HEK293 (cell line): ENCODE data around the gene PCSK5.

ENCODE experiments used
- CTCF ChIA-PET: fragments of 350-600 bp; formaldehyde crosslinking; extraction: SDS; loops from one replicate; lab custom pipeline; 2021; ENCODE audit warnings: antibody characterized with exemption; lab: Yijun Ruan, JAX
- POLR2A ChIA-PET: fragments of 300-600 bp; formaldehyde crosslinking; extraction: SDS; loops from one replicate; lab custom pipeline; 2020; ENCODE audit warnings: antibody characterized with exemption, inconsistent platforms; lab: Yijun Ruan, JAX
- H3K27ac ChIP-seq: fragments of 200-500 bp; sonication (Bioruptor generic); 2 replicates; pipeline ENCODE4 v1.5.1; 2014; ENCODE audit warnings: low read depth, low read length, control low read depth, inconsistent platforms; ENCODE audit errors: extremely low read depth
- H3K36me3 ChIP-seq, 2 experiments: fragments of 200-500 bp in 1 of 2; sonication (Bioruptor generic) in 1 of 2; 1 replicate in 1 of 2; 2 replicates in 1 of 2; pipeline ENCODE4 v1.5.1; 2014 to 2017; ENCODE audit warnings: inconsistent platforms in 2 of 2, low read length in 2 of 2; ENCODE audit not compliant: control insufficient read depth in 2 of 2, insufficient read depth in 1 of 2
- H3K4me1 ChIP-seq: fragments of 200-500 bp; sonication (Bioruptor generic); 2 replicates; pipeline ENCODE4 v1.5.1; 2014; ENCODE audit warnings: mild to moderate bottlenecking, low read length, inconsistent platforms; ENCODE audit not compliant: control insufficient read depth, insufficient read depth
- H3K4me3 ChIP-seq: 2 replicates; pipeline ENCODE4 v1.5.1; 2011; ENCODE audit warnings: low read depth, mild to moderate bottlenecking, control low read depth, low read length, moderate library complexity
- H3K9me3 ChIP-seq: fragments of 200-500 bp; sonication (Bioruptor generic); 2 replicates; pipeline ENCODE4 v1.5.1; 2014; ENCODE audit warnings: low read depth, low read length, inconsistent platforms; ENCODE audit not compliant: control insufficient read depth, insufficient read depth
- GLI2 ChIP-seq: fragments of 450-650 bp; formaldehyde crosslinking; IDR thresholded peaks from 2 replicates; pipeline ENCODE4; 2017; ENCODE audit warnings: missing biosample characterization, missing genetic modification characterization, low read depth, borderline replicate concordance
- KLF10 ChIP-seq: fragments of 450-650 bp; IDR thresholded peaks from 2 replicates; pipeline ENCODE4 v1.5.1; 2018; ENCODE audit warnings: missing biosample characterization, mild to moderate bottlenecking, missing genetic modification characterization
- SCRT1 ChIP-seq: fragments of 450-650 bp; formaldehyde crosslinking; IDR thresholded peaks from 2 replicates; pipeline ENCODE4 v1.5.1; 2016; ENCODE audit warnings: missing biosample characterization, missing genetic modification characterization, borderline replicate concordance
- ZBTB17 ChIP-seq: fragments of 450-650 bp; formaldehyde crosslinking; IDR thresholded peaks from 2 replicates; pipeline ENCODE4 v1.5.1; 2016; ENCODE audit warnings: missing biosample characterization, missing genetic modification characterization
- ZNF114 ChIP-seq: fragments of 450-650 bp; formaldehyde crosslinking; IDR thresholded peaks from 2 replicates; pipeline ENCODE4 v1.5.0; 2017; ENCODE audit warnings: missing biosample characterization, missing genetic modification characterization
- ZNF155 ChIP-seq: fragments of 450-650 bp; formaldehyde crosslinking; IDR thresholded peaks from 2 replicates; pipeline ENCODE4 v1.5.1; 2016; ENCODE audit warnings: missing biosample characterization, missing genetic modification characterization
- ZNF174 ChIP-seq: fragments of 450-650 bp; formaldehyde crosslinking; IDR thresholded peaks from 2 replicates; pipeline ENCODE4 v1.5.0; 2017; ENCODE audit warnings: missing biosample characterization, mild to moderate bottlenecking, missing genetic modification characterization
- ZNF184 ChIP-seq: fragments of 450-650 bp; IDR thresholded peaks from 2 replicates; pipeline ENCODE4 v1.5.1; 2018; ENCODE audit warnings: missing biosample characterization, mild to moderate bottlenecking, missing genetic modification characterization
- ZNF211 ChIP-seq: fragments of 450-650 bp; formaldehyde crosslinking; IDR thresholded peaks from 2 replicates; pipeline ENCODE4 v1.5.1; 2016; ENCODE audit warnings: low read depth, missing biosample characterization, missing genetic modification characterization
- ZNF214 ChIP-seq: fragments of 450-650 bp; formaldehyde crosslinking; IDR thresholded peaks from 2 replicates; pipeline ENCODE4 v1.5.1; 2017; ENCODE audit warnings: missing biosample characterization, mild to moderate bottlenecking, missing genetic modification characterization, borderline replicate concordance
- ZNF221 ChIP-seq: fragments of 450-650 bp; formaldehyde crosslinking; IDR thresholded peaks from 2 replicates; pipeline ENCODE4 v1.5.1; 2017; ENCODE audit warnings: missing biosample characterization, missing genetic modification characterization, borderline replicate concordance
- ZNF266 ChIP-seq: fragments of 450-650 bp; formaldehyde crosslinking; IDR thresholded peaks from 2 replicates; pipeline ENCODE4 v1.5.1; 2016; ENCODE audit warnings: missing biosample characterization, missing genetic modification characterization, low read depth
- ZNF302 ChIP-seq: fragments of 450-650 bp; formaldehyde crosslinking; IDR thresholded peaks from 2 replicates; pipeline ENCODE4 v1.5.1; 2016; ENCODE audit warnings: missing biosample characterization, missing genetic modification characterization, low read depth
- ZNF391 ChIP-seq: fragments of 450-650 bp; formaldehyde crosslinking; IDR thresholded peaks from 2 replicates; pipeline ENCODE4 v1.5.1; 2016; ENCODE audit warnings: low read depth, missing biosample characterization, missing genetic modification characterization, borderline replicate concordance
- ZNF426 ChIP-seq: fragments of 450-650 bp; formaldehyde crosslinking; IDR thresholded peaks from 2 replicates; pipeline ENCODE4 v1.5.1; 2017; ENCODE audit warnings: missing biosample characterization, missing genetic modification characterization, mild to moderate bottlenecking, inconsistent platforms, moderate library complexity
- ZNF433 ChIP-seq: fragments of 450-650 bp; formaldehyde crosslinking; IDR thresholded peaks from 2 replicates; pipeline ENCODE4 v1.5.1; 2016; ENCODE audit warnings: missing biosample characterization, missing genetic modification characterization, low read depth
- ZNF548 ChIP-seq: fragments of 450-650 bp; formaldehyde crosslinking; IDR thresholded peaks from 2 replicates; pipeline ENCODE4 v1.5.1; 2016; ENCODE audit warnings: missing biosample characterization, missing genetic modification characterization
- ZNF549 ChIP-seq: fragments of 450-650 bp; IDR thresholded peaks from 2 replicates; pipeline ENCODE4 v1.5.1; 2018; ENCODE audit warnings: missing biosample characterization, missing genetic modification characterization, mild to moderate bottlenecking, inconsistent platforms, moderate library complexity
- ZNF558 ChIP-seq: fragments of 450-650 bp; formaldehyde crosslinking; IDR thresholded peaks from 2 replicates; pipeline ENCODE4 v1.5.1; 2016; ENCODE audit warnings: missing biosample characterization, missing genetic modification characterization
- ZNF596 ChIP-seq: fragments of 450-650 bp; IDR thresholded peaks from 2 replicates; pipeline ENCODE4 v1.5.0; 2018; ENCODE audit warnings: missing biosample characterization, mild to moderate bottlenecking, missing genetic modification characterization, moderate library complexity
- ZNF626 ChIP-seq: fragments of 450-650 bp; sonication (Bioruptor Pico); formaldehyde crosslinking; IDR thresholded peaks from 2 replicates; pipeline ENCODE4 v1.5.1; 2018; ENCODE audit warnings: missing biosample characterization, missing genetic modification characterization, inconsistent platforms
- ZNF776 ChIP-seq: fragments of 450-650 bp; formaldehyde crosslinking; IDR thresholded peaks from 2 replicates; pipeline ENCODE4 v1.5.0; 2017; ENCODE audit warnings: missing biosample characterization, missing genetic modification characterization, borderline replicate concordance
- ZNF785 ChIP-seq: fragments of 450-650 bp; formaldehyde crosslinking; IDR thresholded peaks from 2 replicates; pipeline ENCODE4 v1.5.1; 2016; ENCODE audit warnings: missing biosample characterization, missing genetic modification characterization
- ZNF830 ChIP-seq: fragments of 450-650 bp; IDR thresholded peaks from 2 replicates; pipeline ENCODE4 v1.5.0; 2018; ENCODE audit warnings: missing biosample characterization, missing genetic modification characterization, low read depth, mild to moderate bottlenecking, moderate library complexity
- TF ChIP-seq, protein P1 (sequence below): fragments of 450-650 bp; formaldehyde crosslinking; IDR thresholded peaks from 2 replicates; pipeline ENCODE4 v1.5.1; 2016; ENCODE audit warnings: missing biosample characterization, missing genetic modification characterization, borderline replicate concordance

PCSK5 gene

DNA sequence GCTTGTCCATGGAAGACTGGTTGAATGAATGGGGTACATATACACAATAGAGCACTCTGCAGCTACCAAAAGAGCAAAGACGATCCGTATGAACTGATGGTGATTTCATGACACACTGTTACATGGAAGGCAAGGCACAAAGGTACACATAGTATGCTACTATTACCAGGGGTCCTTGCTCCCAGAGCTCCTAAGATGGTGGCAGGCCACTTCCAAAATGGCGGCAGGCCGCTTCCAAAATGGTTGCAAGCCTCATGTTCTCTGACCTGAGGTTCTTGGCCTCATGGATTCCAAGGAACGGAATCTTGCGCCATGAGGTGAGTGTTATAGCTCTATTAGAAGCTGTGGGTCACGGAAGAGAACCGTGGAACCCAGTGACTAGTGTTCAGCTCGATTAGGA is 356.2 kb downstream of the PCSK5 start:
- no peaks in the 10 kb centered on the region for H3K4me1 ChIP-seq
- CTCF ChIA-PET: no interaction called here
- H3K27ac ChIP-seq: no peak overlapping the region
- H3K9me3 ChIP-seq: no peaks in the 10 kb centered on the region
- TF ChIP-seq ZNF558 (tag by site-specific recombination) (no peak), ZNF266 (no peak), ZNF214 (tag by site-specific recombination) (no peak), ZNF302 (tag by site-specific recombination) (no peak), ZNF785 (tag by site-specific recombination) (no peak)
- TF ChIP-seq, protein P1, sequence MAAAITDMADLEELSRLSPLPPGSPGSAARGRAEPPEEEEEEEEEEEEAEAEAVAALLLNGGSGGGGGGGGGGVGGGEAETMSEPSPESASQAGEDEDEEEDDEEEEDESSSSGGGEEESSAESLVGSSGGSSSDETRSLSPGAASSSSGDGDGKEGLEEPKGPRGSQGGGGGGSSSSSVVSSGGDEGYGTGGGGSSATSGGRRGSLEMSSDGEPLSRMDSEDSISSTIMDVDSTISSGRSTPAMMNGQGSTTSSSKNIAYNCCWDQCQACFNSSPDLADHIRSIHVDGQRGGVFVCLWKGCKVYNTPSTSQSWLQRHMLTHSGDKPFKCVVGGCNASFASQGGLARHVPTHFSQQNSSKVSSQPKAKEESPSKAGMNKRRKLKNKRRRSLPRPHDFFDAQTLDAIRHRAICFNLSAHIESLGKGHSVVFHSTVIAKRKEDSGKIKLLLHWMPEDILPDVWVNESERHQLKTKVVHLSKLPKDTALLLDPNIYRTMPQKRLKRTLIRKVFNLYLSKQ: no peak
- no peaks in the 10 kb centered on the region for H3K36me3 ChIP-seq
- H3K4me3 ChIP-seq: no peak overlapping the region
- POLR2A ChIA-PET: no interaction called here

DNA sequence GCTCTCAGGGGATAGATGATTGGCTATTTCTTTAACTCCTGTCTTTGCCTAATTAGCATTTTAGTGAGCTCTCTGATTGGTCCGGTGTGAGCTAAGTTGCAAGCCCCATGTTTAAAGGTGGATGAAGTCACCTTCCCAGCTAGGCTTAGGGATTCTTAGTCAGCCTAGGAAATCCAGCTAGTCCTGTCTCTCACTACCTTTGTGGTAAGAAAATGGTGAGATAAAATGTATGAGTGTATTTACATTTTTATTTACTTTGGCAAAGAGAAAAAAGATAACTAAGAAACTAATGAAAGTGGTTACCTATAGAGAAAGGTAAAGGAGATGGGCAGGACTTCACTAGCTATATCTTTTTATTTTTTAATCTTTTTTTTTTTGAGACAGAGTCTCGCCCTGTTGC is 357.0 kb downstream of the PCSK5 start:
- ChIA-PET POLR2A (interaction anchor here (0.7 kb wide), 1 partner anchor 1216 kb away, joined by 3 read pairs; no protein-coding TSS in a partner anchor), CTCF (no interaction called here)
- no peak for TF ChIP-seq GLI2 (tag by site-specific recombination)
- no peak for TF ChIP-seq ZNF776
- no peak for TF ChIP-seq ZNF596 (tag by site-specific recombination)
- TF ChIP-seq ZBTB17 (tag by site-specific recombination): no peak
- no peak for TF ChIP-seq ZNF830 (tag by site-specific recombination)
- no peak for TF ChIP-seq ZNF174 (tag by site-specific recombination)
- Histone ChIP-seq H3K36me3 (no peaks in the 10 kb centered on the region), H3K4me3 (no peak overlapping the region), H3K4me1 (no peaks in the 10 kb centered on the region), H3K9me3 (no peaks in the 10 kb centered on the region), H3K27ac (no peak overlapping the region)

DNA sequence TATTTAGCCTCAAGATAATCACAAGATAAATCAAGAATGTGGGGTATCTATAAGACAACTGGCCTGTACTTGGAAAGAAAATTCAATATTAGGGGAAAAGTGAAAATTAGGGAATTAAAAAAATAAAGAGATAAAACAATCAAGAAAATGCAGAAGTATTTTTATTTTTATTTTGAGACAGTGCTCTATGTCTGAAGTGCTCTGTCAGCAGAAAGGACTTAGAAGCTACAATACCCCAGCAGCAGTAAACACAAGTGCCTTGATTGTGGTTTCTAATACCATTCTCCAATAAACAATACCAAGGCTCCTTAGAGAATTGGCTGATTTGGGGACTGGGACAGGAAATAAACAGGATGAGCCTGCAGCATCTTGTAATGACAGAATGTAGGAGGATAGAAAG is 358.8 kb downstream of the PCSK5 start:
- no peak overlapping the region for H3K27ac ChIP-seq
- no peaks in the 10 kb centered on the region for H3K36me3 ChIP-seq
- POLR2A ChIA-PET: no interaction called here
- H3K4me1 ChIP-seq: no peaks in the 10 kb centered on the region
- TF ChIP-seq ZNF266 (no peak), ZNF155 (tag by site-specific recombination) (no peak), ZNF626 (no peak), ZNF549 (tag by site-specific recombination) (no peak), KLF10 (tag by site-specific recombination) (no peak), ZNF221 (tag by site-specific recombination) (no peak), ZNF548 (tag by site-specific recombination) (no peak), SCRT1 (tag by site-specific recombination) (no peak), ZNF211 (tag by site-specific recombination) (no peak), ZNF391 (tag by site-specific recombination) (no peak), ZNF558 (tag by site-specific recombination) (no peak), ZNF184 (tag by site-specific recombination) (no peak), ZNF426 (tag by site-specific recombination) (no peak), ZNF433 (no peak), ZNF114 (tag by site-specific recombination) (no peak)
- CTCF ChIA-PET: interaction anchor here (0.6 kb wide), 1 partner anchor 50 kb away, joined by 3 read pairs; no protein-coding TSS in a partner anchor
- no peak overlapping the region for H3K4me3 ChIP-seq
- no peaks in the 10 kb centered on the region for H3K9me3 ChIP-seq
